ENCODE data around the gene TAF1D.

Gene TAF1D

DNA sequence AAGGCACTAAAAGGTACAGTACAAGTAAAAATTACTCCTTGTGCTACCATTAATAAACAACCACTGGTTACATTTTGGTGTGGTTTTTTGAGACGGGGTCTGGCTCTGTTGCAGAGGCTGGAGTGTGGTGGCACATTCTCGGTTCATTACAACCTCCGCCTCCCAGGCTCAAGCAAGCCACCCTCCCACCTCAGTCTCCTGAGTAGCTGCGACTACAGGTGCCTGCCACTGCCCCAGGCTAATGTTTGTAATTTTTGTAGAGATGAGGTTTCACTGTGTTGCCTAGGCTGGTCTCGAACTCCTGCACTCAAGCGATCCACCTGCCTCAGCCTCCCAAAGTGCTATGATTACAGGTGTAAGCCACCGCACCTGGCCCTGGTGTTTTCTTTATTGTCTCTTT is 20.8 kb downstream of the TAF1D start:
- DNase-seq: no peak
- TF ChIP-seq GATA1 (IDR thresholded peaks at IDR 0.05; ENCODE audit: low read depth, low read length) (no peak), POLR2A (IDR thresholded peaks at IDR 0.05; ENCODE audit: low read length) (no peak)

DNA sequence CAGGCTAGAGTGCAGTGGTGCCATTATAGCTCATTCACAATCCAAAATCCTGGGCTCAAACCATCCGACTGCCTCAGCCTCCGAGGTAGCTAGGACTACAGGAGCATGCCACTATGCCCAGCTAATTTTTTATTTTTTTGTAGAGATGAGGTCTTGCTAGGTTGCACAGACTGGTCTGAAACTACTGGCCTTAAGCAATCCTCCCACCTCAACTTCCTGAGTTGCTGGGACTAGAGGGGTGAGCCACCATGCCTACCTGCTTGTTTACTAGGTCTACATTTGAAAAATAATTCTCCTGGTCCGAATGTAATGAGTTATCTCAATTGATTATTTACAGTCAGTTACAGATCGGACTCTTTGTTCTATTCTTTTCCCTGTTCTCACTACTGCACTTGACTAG is 22.0 kb downstream of the TAF1D start:
- DNase-seq: no peak
- no peak for TF ChIP-seq POLR2A (IDR thresholded peaks at IDR 0.05; ENCODE audit: low read length)
- TF ChIP-seq GATA1 (IDR thresholded peaks at IDR 0.05; ENCODE audit: low read depth, low read length): no peak

DNA sequence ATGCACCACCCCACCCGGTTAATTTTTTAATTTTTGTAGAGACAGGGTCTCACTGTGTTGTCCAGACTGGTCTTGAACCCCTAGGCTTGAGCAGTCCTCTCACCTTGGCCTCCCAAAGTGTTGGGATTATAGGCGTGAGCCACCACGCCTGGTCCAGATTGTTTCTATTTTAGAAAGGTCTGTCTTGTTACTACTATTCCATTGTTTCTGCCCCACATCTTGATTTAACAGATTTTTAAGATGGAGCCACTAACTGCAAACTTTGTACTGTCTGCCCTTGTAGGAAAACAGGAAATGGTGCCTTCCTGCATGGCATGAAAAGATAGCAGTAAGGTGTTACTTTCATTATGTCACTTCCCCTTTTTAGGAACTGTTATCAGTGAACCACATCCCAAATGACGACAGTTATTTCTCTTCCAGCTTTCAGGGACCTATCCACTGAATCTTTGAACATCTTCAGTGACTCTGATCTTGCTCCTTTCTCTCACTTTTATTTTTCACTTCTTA is 23.2 kb downstream of the TAF1D start:
- TF ChIP-seq GATA1 (IDR thresholded peaks at IDR 0.05; ENCODE audit: low read depth, low read length): no peak
- no peak for TF ChIP-seq POLR2A (IDR thresholded peaks at IDR 0.05; ENCODE audit: low read length)

DNA sequence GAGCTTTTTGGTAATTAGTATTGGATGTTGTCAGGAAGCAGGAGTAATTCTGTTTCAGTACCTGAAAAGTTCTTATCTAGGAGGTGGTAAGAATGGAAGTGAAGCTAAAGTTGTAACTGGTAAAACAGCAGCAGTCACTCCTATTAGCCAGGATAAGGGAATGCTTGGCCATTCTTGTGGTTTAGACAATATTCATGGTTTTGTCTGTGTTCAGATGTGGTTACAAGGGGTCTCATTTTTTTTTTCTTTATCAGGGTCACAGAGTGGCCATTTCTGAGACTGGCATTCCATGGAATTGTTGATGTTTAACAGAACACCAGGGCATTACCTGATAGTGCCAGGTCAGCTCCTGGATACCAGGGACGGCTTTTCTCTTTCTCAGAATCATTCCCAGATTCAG is 23.8 kb downstream of the TAF1D start:
- DNase-seq: no peak
- TF ChIP-seq GATA1 (IDR thresholded peaks at IDR 0.05; ENCODE audit: low read depth, low read length) (no peak), POLR2A (IDR thresholded peaks at IDR 0.05; ENCODE audit: low read length) (no peak)

More for the DNA sequence above, 23.2 kb downstream of the TAF1D start:
- DNase-seq: peak; percentile 33 to 42

DNA sequence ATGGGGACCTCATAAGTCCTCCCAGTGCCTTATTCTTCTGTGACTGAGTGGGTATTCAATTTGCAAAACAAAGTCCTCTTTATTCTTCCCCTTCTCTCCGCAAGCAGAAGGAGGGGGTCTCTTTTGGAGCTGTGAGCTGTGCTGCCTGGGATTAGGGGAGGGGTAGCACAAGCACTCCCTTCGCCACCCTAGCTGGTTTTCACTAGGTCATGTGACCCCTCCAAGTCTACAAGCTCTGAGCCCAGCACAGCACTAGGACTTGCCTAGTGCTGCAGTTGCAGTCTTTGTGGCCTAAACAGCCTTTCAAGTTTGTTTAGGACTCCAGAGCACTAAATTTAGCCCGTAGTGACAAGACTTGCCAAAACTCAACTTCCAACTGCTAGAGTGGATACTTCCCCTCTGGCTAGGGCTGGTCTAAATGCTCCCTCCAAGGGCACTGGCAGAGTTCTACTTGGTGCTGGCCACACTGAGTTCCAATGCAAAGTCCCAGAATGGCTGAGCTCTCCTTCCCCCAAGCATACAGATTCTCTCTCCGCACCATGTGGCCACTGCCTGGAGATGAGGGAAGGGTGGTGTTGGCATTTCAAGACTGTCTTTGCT is 25.4 kb downstream of the TAF1D start:
- DNase-seq: no peak
- TF ChIP-seq POLR2A (IDR thresholded peaks at IDR 0.05; ENCODE audit: low read length) (no peak), GATA1 (IDR thresholded peaks at IDR 0.05; ENCODE audit: low read depth, low read length) (no peak)

DNA sequence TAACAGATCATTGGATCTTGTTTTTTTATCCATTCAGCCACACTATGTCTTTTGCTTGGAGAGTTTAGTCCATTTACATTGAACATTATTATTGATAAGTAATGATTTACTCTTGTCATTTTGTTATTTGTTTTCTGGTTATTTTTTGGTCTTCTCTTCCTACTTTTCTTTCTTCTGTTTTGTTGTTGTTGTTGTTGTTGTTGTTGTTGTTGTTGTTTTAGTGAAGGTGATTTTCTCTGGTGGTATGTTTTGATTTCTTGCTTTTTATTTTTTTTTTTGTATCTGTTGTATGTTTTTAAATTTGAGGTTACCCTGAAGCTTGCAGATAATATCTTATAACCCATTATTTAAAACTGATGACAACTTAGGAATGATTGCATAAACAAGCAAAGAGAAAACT is 28.6 kb downstream of the TAF1D start:
- DNase-seq: no peak
- TF ChIP-seq GATA1 (IDR thresholded peaks at IDR 0.05; ENCODE audit: low read depth, low read length) (no peak), POLR2A (IDR thresholded peaks at IDR 0.05; ENCODE audit: low read length) (no peak)

DNA sequence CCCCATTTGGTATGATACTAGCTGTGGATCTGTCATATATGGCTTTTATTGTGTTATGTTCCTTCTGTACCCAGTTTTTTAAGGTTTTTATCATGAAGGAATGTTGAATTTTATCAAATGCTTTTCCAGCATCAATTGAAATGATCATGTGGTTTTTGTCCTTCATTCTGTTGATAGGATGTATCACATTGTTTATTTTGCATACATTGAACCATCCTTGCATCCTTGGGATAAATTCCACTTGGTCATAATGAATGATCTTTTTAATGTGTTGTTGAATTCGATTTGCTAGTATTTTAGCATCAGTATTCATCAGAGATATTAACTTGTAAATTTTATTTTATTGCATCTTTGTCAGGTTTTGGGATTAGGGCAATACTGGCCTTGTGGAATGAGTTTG is 31.1 kb downstream of the TAF1D start:
- no peak for TF ChIP-seq POLR2A (IDR thresholded peaks at IDR 0.05; ENCODE audit: low read length)
- TF ChIP-seq GATA1 (IDR thresholded peaks at IDR 0.05; ENCODE audit: low read depth, low read length): no peak
- no peak for DNase-seq

DNA sequence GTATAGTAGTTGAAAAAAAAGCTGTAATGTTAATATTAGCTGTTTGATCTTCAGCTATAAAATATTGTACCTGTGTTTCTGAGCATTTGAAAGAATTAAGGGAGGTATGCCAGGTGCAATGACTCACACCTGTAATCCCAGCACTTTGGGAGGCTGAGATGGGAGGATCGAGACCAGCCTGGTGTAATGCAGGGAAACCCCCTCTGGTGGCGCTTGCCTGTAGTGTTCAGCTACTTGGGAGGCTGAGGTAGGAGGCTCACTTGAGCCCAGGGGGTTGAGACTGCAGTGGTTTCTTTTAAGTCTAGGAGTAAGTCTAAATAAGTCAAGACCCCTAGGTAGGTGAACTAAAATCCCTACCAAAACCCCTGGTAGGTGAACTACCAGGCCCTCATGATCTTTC is 37.1 kb downstream of the TAF1D start:
- no peak for TF ChIP-seq GATA1 (IDR thresholded peaks at IDR 0.05; ENCODE audit: low read depth, low read length)
- TF ChIP-seq POLR2A (IDR thresholded peaks at IDR 0.05; ENCODE audit: low read length): no peak
- peak; percentile 25 to 34 for DNase-seq

DNA sequence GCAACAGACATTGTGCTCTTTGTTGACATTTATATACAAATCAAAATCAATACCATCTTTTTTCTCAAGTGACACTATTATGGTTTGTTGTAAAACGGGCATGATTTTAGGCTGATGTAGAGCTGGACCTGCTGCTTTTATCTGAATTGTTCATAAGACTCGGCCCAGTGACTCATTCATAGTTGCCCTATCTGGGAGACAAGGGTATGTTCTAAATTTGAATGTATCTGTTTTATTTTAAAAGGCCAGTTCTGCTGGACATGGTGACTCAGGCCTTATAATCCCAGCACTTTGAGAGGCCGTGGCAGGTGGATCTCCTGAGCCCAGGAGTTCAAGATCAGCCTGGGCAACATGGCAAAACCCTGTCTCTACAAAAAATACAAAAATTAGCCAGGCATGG is 40.5 kb downstream of the TAF1D start:
- TF ChIP-seq POLR2A (IDR thresholded peaks at IDR 0.05; ENCODE audit: low read length) (no peak), GATA1 (IDR thresholded peaks at IDR 0.05; ENCODE audit: low read depth, low read length) (no peak)

DNA sequence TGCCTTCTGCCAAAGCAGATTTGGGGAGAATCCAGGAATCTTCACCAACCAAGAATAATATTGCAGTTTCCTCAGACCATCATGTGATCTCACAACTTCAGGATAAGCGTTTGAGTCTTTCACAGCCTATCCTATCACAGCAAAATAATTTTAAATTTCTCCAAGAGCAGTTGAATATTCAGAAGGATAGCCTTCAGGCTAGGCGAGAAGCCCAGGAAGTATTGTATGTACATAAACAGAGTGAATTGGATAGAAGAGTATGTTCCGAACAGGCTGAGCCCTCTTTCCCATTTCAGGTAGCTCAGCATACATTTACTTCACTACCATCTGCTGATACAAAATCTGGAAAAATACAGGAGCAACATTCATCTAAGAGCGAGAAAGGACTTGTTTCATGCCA is 43.7 kb downstream of the TAF1D start:
- DNase-seq: no peak
- TF ChIP-seq POLR2A (IDR thresholded peaks at IDR 0.05; ENCODE audit: low read length) (no peak), GATA1 (IDR thresholded peaks at IDR 0.05; ENCODE audit: low read depth, low read length) (no peak)

More for the DNA sequence above, 40.5 kb downstream of the TAF1D start:
- DNase-seq: no peak

DNA sequence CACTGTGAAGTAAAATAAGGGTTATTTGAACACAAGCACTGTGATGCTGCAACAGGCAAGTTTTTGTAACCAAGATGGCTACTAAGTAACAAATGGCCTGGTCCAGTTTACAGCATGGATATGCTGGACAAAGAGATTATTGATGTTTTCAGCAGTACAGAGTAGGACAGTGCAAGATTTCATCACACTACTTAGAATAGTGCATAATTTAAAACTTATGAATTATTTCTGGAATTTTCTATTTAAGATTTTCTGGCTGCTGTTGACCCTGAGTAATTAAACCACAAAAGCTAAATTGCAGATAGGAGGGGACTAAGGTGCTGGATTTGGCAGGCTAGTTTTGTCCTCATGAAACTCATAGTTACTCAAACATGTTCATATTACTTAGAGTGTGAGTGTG is 46.7 kb downstream of the TAF1D start:
- DNase-seq: no peak
- TF ChIP-seq GATA1 (IDR thresholded peaks at IDR 0.05; ENCODE audit: low read depth, low read length) (no peak), POLR2A (IDR thresholded peaks at IDR 0.05; ENCODE audit: low read length) (no peak)

DNA sequence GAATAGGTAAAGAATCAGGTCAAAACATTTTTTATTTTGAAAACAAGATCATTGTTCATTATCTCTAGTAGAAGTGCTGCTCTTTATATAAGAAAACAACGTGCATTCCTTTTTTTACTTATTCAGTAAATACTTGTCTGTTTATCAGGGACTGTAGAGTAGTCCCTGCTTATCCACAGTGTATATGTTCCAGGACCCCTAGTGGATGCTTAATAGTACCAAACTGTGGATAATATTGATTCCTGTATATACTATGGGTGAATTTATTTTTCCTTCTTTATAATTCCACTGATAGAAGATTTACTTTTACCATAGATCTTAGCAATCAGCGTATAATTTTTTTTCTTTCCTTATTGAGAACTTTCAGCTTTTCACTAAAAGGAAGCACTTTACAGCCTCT is 47.2 kb downstream of the TAF1D start:
- TF ChIP-seq POLR2A (IDR thresholded peaks at IDR 0.05; ENCODE audit: low read length) (no peak), GATA1 (IDR thresholded peaks at IDR 0.05; ENCODE audit: low read depth, low read length) (no peak)
- no peak for DNase-seq

DNA sequence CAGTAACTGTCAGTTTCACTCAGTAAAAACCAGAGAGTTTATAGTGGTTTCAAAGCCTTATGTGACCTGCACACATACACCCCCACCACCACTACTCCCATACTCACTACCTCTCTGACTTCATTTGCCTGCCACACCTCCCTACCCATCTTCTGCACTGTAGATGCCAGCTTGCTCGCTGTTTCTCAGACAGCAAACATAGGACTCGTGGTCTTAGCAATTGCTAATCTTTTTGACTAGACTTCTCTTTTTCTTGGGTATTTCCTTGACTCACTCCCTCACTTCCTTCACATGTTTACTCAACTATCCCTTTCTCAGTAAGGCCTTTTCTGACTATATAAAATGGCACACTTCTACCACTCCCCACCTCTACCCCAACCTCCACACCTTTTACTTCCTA is 52.1 kb downstream of the TAF1D start:
- TF ChIP-seq POLR2A (IDR thresholded peaks at IDR 0.05; ENCODE audit: low read length) (no peak), GATA1 (IDR thresholded peaks at IDR 0.05; ENCODE audit: low read depth, low read length) (no peak)

DNA sequence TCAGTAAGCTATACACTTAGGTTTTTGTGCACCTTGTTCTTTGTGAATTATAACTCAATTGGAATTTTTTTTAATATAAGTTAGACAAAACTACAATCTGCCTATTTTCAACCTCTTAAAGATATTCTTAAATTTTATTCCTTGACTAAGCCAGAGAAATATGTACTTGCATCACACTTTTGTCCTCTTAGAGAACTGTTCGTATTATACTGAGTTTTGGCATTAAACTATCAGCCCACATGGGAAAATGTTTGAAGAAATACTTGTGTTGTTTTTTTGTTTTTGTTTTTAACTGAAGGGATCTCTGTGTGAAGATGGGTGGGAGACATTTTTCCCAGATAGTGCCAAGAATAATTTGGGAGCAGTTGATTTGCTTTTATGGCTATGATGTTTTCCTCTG is 54.5 kb downstream of the TAF1D start:
- DNase-seq: no peak
- TF ChIP-seq GATA1 (IDR thresholded peaks at IDR 0.05; ENCODE audit: low read depth, low read length): no peak
- no peak for TF ChIP-seq POLR2A (IDR thresholded peaks at IDR 0.05; ENCODE audit: low read length)

More for the DNA sequence above, 52.1 kb downstream of the TAF1D start:
- no peak for DNase-seq

DNA sequence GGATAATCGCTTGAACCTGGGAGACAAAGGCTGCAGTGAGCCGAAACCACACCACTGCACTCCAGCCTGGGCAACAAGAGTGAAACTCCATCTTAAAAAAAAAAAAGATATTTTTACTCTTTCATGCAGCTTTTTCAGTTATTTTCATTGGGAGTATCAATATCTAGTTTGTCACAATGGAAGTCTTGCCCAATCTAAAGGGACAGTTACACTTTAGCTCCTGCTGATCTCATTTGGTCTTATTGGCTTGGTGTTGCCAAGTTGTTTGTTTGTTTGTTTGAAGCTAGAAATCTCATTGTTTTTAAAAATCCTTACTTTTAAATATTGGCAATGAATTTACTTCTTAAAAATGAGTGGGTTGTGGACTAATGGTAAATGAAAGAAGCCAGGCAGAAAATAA is 55.1 kb downstream of the TAF1D start:
- no peak for DNase-seq
- no peak for TF ChIP-seq GATA1 (IDR thresholded peaks at IDR 0.05; ENCODE audit: low read depth, low read length)
- TF ChIP-seq POLR2A (IDR thresholded peaks at IDR 0.05; ENCODE audit: low read length): no peak
